HG02981 (cell line): Measurements from ENCODE around the gene SVOPL.
A peak's percentile ranks its signal among the peaks of the same experiment; 100 is the strongest.

ENCODE experiments used
- ATAC-seq: cut with Tn5 transposase; IDR thresholded peaks from one replicate; pipeline ENCODE4 v1.9.1; 2021; ENCODE audit warnings: mild to moderate bottlenecking, moderate library complexity; ENCODE audit not compliant: unreplicated experiment

Gene SVOPL

GRCh38 chr7:138610671-138611170 lies 90.4 kb downstream of the SVOPL start:
- no peak for ATAC-seq

GRCh38 chr7:138608275-138608674 lies 92.9 kb downstream of the SVOPL start:
- ATAC-seq: peak; percentile 53

DNA sequence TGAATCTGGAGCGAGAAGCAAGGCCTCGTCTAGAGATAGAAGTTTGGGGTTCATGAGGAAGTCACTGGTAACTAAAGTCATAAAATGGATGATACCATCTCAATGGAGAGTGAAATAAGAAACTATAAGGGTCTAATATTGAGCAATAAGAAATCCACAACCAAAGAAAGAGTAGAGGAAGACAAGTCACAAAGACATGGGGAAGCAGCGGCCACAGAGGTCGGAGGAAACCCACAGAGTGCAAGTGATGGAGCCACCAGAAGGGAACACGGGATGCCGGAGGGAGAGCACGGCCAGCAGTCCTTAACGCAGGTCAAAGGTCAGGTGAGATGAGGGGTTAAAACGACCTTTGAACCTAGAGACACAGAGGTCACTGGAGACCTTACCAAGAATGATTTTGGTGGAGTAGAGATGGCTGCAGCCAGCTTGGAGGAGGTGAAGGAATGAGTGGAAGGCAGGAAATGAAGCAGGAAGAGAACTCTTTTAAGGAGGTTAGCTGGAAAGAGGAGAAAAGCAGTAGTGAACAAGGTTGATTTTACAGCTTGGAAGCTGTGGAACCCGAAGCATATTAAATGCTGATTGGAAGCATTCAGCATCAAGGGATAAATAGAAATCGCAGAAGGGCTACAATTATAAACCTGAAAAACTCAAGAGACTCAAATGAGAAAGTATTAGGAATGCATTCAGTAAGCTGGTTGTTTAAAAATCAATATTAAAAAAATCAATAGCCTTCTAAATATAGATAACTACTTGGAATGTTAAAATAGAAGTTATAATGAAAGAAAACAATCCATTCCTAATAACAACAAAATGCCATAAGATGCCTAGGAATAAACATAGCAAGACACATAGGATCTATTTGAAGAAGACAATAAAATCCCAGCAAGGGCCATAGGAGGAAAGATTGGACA lies 93.7 kb downstream of the SVOPL start:
- ATAC-seq: no peak

- no peak for ATAC-seq
Observed at GRCh38 chr7:138606236-138606635, 94.9 kb downstream of the SVOPL start.

GRCh38 chr7:138603549-138604318 lies 97.4 kb downstream of the SVOPL start:
- ATAC-seq: no peak

DNA sequence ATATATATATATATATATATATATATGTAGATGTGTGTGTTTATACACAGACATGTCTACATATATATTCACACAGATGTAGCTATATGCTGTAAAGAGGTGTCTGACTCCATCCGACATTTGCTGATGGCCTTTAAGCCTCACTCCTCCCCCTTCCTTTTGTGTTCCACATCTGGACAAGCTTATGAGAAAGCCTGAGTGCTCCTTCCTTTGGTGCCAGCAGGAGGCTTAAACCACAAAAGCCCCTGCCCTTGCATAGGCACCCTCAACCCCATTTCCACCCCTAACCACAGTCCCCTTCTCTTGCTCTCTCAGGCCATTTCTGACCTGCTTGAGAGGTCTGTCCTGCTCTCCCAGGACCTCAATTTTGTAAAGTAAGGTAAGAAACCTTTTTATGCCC lies 98.7 kb downstream of the SVOPL start:
- no peak for ATAC-seq

GRCh38 chr7:138595454-138595853 lies 105.7 kb downstream of the SVOPL start:
- ATAC-seq: no peak

DNA sequence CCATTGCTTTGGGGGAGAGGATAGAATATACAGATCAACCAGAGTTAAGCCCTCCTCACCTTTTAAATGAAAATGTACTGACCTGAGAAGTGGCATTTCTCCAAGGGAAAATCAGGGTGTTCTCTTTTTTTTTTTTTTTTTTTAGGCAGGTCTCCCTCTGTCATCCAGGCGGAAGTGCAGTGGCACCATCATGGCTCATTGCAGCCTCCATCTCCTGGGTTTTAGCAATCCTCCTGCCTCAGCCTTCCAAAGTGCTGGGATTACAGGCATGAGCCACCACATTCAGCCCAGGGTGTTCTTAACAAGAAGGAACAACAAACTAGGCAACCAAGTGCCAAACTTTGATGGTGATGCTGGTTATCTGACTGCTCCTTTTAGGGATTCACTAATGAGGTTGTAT lies 111.0 kb downstream of the SVOPL start:
- no peak for ATAC-seq

DNA sequence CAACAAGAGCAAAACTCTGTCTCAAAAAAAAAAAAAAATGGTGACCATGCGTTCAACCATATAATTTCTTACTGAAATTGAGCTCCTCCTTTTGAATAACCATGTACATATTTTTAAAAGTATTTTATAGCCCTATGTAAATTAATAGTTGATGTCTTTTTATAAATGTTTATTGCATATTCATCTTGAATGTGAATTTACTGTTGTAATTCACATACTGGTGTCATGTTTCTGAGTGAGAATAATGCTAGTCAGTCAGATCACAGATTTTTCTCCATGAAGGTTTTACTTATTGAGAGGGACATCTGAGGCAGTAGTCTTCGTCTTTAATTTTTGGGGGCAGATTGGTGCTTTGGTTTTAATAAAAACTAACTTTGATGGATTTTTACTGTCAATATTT lies 112.2 kb downstream of the SVOPL start:
- no peak for ATAC-seq

DNA sequence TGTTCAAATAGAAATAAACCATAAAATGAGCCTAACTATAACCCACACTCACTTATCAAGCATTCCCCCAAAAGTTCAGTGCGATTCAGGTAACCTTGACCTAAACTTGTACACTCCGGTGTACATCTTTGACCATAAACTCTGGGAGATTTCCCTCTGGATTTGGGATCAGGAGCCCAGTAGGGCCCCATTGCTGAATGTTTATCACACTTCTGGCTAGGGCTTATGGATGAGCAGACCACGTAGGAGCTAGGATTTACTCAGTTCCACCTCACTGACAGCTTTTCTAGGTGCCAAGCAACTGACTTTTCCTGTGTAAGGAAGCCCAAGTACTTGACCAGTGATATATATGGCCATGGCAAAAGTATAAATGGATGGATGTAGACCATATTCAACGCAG lies 113.7 kb downstream of the SVOPL start:
- ATAC-seq: no peak

- ATAC-seq: no peak
Observed at GRCh38 chr7:138585283-138585993, 115.7 kb downstream of the SVOPL start.

DNA sequence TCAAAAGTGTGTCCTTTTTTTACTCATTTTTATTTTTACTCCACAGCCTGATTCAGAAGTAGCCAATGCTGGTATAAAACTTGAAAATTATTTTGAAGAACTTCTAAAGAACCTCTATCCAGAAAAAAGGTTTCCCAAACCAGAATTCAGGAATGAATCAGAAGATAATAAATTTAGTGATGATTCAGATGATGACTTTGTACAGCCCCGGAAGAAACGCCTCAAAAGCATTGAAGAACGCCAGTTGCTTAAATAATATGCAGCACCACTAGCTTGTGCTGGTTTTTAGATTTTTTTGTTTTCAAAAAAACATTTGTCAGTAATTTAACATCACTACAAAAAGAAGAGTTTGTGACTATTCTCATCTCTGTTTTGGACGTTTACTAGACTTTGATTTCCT lies 116.5 kb downstream of the SVOPL start:
- no peak for ATAC-seq

GRCh38 chr7:138584283-138584682 lies 116.9 kb downstream of the SVOPL start:
- ATAC-seq: no peak

- ATAC-seq: no peak
Observed at GRCh38 chr7:138581065-138581464, 120.1 kb downstream of the SVOPL start.

GRCh38 chr7:138579671-138580070 lies 121.5 kb downstream of the SVOPL start:
- no peak for ATAC-seq

- no peak for ATAC-seq
Observed at GRCh38 chr7:138579136-138579535, 122.0 kb downstream of the SVOPL start.

GRCh38 chr7:138575897-138576428 lies 125.2 kb downstream of the SVOPL start:
- no peak for ATAC-seq

DNA sequence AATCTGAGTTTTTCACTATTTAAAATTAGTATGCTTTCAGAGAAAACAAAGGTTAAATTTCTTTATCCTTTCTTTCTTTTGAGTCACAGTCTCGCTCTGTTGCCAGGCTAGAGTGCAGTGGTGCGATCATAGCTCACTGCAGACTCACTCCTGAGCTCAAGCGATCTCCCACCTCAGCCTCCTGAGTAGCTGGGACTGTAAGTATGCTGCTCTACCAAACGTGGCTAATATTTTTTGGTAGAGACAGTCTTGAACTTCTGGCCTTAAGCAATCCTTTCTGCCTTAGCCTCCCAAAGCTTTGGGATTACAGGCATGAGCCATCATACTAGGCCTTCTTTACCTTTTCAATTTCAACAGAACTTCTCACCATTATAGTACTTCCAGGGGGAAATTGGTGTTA lies 127.4 kb downstream of the SVOPL start:
- no peak for ATAC-seq

DNA sequence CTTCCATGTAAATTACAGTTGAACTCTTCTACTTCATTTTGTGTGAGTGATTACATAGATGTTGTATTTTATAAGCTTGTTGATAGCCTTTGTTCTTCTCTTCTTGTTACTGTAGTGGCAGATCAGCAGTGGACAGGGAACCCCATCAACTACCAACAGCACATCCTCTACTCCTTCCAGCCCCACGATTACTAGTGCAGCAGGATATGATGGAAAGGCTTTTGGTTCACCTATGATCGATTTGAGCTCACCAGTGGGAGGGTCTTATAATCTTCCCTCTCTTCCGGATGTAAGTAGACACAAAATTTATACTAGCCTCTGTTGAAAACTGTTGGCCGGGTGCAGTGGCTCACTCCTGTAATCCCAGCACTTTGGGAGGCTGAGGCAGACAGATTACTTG lies 130.4 kb downstream of the SVOPL start:
- no peak for ATAC-seq

DNA sequence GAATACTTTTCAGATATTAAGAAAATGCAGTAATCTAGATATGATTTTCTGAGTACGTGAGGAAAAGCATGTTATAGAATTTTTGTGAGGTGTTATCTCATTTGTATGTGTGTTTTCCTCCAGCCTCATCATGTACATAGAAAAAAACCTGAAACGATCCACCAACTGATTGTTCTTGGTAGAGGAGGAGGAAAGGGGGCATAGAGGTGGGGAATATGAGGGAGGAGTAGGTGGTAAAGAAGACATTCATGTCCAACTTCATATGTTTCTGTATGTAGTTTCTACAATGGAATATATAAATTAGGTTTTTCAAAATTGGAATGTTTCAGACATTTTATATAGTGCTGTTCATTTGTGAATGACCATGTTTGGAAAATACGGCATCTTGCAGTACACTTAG lies 131.7 kb downstream of the SVOPL start:
- ATAC-seq: no peak

GRCh38 chr7:138568655-138569054 lies 132.5 kb downstream of the SVOPL start:
- ATAC-seq: no peak
